WTC11 (cell line): ENCODE data around the gene HBE1.

ENCODE experiments used
- NR1H2 ChIP-seq: sonication (generic); formaldehyde crosslinking; IDR thresholded peaks from 2 replicates; pipeline ENCODE4 v1.9.0; 2021; ENCODE audit warnings: mild to moderate bottlenecking, moderate library complexity, missing genetic modification reagents
- TCF7 ChIP-seq: sonication (generic); formaldehyde crosslinking; IDR thresholded peaks from 2 replicates; pipeline ENCODE4 v1.8.0; 2022; ENCODE audit warnings: mild to moderate bottlenecking, low read depth, missing genetic modification reagents, moderate library complexity
- ZNF232 ChIP-seq: sonication (generic); formaldehyde crosslinking; IDR thresholded peaks from 2 replicates; pipeline ENCODE4 v1.8.0; 2022; ENCODE audit warnings: mild to moderate bottlenecking, missing genetic modification reagents
- ZNF396 ChIP-seq: fragments of 250-450 bp; sonication (Bioruptor Pico); IDR thresholded peaks from 2 replicates; pipeline ENCODE4 v1.8.0; 2021; ENCODE audit warnings: mild to moderate bottlenecking, moderate library complexity, borderline replicate concordance
- ZNF532 ChIP-seq: fragments of 250-450 bp; sonication (Bioruptor Pico); IDR thresholded peaks from 2 replicates; pipeline ENCODE4 v1.9.0; 2021; ENCODE audit warnings: mild to moderate bottlenecking, borderline replicate concordance
- TF ChIP-seq, protein P1 (sequence below): fragments of 200-600 bp; IDR thresholded peaks from 2 replicates; pipeline ENCODE4 v1.8.0; 2022; ENCODE audit warnings: antibody characterized with exemption
- TF ChIP-seq, protein P2 (sequence below): fragments of 250-450 bp; sonication (Bioruptor Pico); conservative IDR thresholded peaks from 2 replicates; pipeline ENCODE4 v1.9.0; 2021; ENCODE audit warnings: mild to moderate bottlenecking

DNA sequence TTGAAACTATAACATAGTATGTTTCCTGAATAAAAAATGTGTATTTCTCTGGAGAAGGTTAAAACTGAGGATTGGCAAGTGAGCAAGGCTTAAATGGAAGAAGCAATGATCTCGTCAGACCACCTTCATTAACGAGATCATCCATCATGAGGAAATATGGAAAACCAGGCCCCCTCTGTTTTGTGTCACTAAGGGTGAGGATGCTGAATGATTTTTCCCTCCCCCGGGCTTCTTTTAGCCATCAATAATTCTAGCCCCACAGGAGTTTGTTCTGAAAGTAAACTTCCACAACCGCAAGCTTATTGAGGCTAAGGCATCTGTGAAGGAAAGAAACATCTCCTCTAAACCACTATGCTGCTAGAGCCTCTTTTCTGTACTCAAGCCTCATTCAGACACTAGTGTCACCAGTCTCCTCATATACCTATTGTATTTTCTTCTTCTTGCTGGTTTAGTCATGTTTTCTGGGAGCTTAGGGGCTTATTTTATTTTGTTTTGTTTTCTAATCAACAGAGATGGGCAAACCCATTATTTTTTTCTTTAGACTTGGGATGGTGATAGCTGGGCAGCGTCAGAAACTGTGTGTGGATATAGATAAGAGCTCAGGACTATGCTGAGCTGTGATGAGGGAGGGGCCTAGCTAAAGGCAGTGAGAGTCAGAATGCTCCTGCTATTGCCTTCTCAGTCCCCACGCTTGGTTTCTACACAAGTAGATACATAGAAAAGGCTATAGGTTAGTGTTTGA lies 5.8 kb upstream of the HBE1 start:
- TF ChIP-seq ZNF232 (no peak), ZNF532 (CRISPR knock-in tag) (no peak), TCF7 (CRISPR knock-in tag) (no peak), NR1H2 (CRISPR knock-in tag) (no peak), ZNF396 (CRISPR knock-in tag) (no peak)
- TF ChIP-seq, protein P1, sequence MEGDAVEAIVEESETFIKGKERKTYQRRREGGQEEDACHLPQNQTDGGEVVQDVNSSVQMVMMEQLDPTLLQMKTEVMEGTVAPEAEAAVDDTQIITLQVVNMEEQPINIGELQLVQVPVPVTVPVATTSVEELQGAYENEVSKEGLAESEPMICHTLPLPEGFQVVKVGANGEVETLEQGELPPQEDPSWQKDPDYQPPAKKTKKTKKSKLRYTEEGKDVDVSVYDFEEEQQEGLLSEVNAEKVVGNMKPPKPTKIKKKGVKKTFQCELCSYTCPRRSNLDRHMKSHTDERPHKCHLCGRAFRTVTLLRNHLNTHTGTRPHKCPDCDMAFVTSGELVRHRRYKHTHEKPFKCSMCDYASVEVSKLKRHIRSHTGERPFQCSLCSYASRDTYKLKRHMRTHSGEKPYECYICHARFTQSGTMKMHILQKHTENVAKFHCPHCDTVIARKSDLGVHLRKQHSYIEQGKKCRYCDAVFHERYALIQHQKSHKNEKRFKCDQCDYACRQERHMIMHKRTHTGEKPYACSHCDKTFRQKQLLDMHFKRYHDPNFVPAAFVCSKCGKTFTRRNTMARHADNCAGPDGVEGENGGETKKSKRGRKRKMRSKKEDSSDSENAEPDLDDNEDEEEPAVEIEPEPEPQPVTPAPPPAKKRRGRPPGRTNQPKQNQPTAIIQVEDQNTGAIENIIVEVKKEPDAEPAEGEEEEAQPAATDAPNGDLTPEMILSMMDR = no peak
- TF ChIP-seq, protein P2, sequence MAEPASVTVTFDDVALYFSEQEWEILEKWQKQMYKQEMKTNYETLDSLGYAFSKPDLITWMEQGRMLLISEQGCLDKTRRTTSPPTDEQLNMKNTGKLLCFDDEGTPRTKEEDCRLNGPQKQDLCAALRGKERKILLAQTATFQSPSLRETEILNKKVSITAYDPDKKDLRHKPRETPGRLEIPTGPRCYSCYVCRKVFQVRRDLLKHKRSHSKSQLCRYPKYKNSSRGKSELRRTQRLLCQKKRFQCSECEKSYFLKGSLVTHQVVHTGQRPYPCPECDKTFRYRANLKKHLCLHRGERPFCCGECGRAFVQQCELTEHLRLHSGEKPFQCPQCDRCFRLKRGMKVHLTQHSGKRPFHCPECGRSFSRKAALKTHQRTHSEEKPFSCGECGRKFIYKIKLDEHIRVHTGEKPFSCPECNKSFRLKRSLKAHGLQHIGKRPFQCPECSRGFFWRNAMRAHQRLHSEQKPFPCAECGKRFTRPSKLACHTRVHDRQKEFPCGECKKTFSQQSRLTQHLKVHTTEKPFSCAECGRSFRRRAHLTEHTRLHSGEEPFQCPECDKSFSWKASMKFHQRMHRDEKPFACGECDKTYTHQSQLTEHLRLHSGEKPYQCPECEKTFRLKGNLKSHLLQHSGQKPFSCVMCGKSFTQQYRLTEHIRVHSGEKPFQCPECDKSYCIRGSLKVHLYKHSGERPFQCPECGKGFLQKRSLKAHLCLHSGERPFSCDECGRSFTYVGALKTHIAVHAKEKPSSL = no peak
